ENCODE data around the gene PACSIN1.

PACSIN1 gene

DNA sequence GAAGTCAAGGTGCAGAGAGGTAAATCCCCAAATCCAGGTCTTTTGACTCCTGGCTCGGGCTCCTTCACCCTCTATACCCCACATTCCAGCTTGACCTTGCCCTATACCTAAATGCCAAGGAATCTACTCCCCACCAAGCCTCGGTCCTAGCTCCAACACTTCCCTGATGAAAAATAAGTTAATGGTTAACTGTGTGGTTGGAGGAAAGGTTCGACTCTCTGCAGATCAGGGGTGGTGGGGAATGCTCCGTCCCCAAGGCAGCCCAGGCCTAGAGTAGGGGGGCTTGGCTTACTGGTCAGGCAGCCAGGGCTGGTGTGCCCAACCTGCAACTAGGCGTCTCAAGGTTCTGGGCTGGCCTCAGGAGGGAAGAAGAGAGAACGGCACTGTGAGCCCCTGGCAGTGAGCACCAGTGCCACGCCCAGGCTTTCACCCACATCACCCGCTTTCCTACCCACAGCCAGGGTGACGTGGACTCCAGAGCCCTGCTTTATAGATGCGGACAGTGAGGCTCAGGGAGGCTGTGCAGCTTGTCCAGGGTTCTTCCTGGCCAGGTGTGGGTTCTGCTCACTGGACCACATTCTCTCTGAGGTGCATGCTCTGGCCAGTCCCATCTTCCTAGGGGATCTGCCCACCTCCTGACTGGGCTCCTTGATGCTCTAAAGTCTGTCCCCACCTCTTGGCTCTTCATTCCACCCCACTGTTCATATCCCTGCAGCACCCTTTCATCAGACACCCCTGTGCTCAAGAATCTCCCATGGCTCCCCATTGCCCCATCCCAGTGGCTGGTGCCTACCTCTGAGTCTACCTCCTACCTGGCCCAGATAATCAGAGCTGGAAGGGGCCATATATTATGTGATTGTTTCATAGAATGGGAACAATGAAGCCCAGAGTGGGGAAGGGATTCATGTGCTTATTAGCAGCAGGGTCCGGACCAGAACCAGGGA lies 82.1 kb downstream of the PACSIN1 start:
- DNase-seq: no peak

DNA sequence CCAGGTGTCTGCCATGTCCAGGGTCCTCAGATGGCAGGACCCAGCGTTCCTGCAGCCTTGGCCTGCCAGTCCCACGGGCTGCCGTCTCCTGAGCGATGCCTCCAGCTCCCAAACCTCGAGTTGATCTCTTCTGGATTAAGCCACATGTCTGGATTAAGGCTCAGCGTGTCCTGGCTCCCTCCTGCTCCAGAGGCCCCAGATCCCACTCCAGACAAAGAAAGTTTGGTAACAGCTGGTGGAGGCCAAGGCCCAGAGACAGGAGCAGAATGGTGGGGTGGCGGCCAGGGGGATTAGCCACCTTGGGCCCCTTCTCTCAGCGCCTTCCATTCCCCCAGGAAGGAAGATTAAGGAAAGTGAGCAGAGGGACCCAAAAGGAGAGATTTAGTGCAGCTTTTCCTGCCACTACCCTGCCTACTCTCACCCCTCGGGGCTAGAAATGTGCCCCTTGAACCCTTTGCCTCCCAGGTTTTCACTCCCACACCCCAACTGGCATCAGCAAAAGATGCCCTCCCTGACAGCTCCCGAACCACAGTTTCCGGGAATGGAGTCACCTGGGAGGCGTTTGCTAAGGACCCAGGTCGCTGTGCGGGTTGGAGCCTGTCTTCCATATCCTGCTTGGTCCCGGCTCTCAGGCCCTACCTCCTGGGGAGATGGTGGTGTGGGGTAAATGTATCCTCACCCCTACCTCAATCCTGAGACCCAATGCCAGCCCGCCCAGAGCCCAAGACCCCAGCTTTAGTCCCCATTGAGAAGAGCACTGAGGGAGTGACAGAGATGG lies 83.3 kb downstream of the PACSIN1 start:
- no peak for DNase-seq

DNA sequence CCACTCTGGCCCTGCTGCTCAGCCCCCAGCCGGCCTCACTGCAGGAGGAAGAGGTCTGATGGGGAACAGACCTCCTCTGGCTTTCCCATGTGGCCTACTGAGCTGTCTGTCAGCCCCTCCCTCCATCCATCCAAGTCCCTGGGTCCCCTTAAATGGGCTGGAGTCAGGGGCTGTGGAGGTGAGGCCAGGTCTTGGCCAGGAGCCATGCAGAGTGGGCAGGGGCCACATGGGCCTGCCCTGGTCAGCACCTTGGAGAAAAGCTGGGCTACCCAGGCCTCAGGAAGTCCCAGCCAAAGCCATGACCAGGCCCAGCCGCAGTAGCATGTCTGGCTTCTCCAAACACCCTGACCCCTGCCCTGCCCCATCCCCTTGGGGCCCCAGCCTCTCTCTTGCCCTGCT lies 83.9 kb downstream of the PACSIN1 start:
- no peak for DNase-seq

DNA sequence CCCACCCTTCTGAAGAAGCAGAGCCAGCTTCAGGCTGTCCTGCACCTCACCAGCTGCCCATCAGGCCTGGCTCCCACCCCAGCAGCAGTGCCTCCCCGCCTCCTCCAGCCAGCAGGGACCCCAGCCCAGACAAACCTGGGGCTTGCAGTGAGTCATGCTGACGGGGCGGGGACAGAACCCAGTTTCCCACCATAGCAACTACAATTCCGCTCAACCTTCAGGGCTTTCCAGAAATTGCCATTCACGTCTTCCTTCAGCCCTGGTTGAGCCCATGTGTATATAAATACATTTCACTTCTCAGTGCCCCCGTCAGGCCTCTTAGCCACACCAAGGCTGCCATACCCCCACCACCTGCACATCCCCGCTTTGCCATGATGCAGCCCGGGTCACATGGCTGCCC lies 85.8 kb downstream of the PACSIN1 start:
- DNase-seq: no peak

DNA sequence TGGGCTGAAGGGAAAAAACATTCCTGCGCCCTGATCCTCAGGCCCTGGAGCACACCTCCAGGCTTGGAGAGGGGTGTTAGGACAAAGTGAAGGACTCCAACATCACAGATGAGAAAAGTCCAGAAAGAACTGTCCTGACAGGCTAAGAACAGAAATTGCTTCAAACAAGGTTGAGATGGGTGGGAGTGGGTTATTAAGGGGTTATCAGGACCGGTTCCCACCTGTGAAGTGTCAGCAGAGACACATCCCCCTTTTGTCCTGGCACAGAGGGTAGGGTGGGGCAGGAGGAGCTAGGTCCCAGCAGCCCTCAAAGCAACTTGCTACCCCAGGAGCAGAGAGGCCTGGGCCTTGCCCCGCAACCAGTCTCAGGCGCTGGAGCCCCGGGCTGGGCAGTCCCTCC lies 86.7 kb downstream of the PACSIN1 start:
- DNase-seq: no peak

DNA sequence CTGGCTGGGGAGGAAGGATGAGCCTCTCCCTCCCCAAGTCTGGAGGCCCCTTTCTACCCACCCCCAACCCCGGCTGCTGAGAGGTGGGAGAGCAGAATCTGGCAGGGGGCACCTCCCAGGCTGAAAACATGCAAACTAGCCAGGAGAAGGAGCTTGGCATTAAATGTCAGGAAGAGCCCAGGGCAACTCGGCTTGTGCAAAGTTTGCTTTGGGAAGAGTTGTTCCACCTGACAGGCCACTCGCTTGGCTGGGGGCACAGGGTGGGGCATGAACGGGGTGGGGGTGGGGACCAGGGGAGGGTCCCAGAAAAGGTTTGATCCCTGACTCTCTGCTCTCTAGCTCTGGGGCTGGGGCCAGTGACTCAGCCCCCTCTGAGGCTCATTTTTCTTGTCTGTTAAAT lies 87.3 kb downstream of the PACSIN1 start:
- no peak for DNase-seq

DNA sequence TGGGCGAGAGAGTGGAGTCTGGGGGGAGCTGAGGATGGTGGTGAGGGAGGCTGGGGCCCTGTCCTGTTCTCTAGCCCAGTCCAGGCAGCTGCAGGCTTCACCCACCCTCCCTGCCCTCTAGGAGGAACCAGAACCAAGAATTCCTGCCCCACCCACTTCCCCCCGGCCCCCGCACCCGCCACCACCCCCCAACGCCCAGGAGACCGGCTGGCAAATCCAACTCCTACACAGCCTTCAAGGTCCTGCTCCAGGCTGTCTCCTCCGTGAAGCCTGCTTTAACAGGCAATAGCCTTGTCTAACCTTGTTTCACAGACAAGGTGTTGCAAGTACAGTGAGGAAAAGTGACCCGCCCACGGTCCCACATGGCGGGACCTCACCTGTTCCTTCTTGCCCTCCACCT lies 87.9 kb downstream of the PACSIN1 start:
- no peak for DNase-seq

DNA sequence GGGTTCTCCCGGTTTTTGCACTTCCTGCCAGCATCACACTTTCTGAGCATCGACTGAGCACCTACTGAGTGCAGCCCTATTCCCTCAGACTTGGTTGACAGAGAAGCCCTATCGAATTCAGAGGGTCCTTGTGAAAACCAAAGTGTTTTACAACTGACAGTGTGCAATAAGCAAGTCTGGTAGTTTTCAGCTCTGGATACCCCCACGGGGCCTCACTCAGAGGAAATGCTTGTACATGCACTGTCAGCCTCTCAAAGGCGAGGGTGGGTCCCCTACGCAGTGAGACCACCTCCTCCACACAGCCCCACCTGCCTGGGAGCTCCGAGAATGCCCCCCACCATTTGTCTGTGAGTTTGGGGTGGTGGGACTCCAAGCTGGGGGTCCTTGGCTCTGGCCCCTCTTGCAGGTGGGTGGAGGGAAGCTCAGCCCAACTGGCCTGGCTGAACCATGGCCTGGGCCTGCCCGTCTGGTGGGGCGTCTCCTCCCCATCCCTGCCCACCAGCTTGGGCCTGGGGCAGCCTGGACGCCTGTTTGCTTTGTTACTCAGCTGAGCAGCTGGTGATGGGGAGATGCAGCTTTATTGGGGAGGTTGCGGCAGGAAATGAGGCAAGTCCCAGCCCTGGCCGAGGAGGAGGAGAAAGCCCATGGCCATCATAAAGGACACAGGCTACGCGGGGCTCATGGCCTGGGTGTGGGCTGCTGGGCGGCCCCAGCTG lies 88.6 kb downstream of the PACSIN1 start:
- no peak for DNase-seq

DNA sequence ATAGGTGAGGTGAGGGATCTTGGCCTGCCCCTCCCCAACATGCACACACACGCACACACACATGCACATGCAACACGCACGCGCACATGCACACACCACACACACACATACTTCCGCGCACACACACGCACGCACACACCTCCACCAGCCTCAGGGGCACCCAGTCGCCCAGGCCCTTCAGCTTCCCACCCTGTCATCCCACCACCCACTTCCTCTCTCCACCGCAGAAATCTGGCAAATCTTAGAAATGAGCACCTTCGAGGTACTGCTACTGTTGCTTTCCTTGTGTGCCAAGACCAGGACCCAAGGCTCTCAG lies 89.1 kb downstream of the PACSIN1 start:
- DNase-seq: no peak

DNA sequence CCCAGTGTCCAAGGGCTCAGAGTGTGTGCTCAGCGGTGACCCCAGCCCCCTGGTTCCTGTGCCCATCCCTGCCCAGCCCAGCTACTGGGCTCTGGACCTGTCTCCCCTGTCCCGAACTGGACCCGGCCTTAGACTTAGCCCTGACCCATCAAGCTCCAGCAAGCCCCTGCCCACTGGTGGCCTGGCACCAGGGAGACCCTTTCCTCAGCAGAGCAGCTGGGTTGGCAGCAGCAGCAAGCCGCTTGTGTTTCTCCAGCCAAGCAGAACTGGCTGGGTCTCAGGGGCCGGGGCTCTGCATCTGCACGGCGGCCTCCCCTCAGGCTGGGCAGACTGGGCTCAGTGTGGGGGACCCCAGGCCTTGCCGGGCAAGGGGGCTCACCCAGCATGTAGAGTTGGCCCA lies 89.5 kb downstream of the PACSIN1 start:
- no peak for DNase-seq

DNA sequence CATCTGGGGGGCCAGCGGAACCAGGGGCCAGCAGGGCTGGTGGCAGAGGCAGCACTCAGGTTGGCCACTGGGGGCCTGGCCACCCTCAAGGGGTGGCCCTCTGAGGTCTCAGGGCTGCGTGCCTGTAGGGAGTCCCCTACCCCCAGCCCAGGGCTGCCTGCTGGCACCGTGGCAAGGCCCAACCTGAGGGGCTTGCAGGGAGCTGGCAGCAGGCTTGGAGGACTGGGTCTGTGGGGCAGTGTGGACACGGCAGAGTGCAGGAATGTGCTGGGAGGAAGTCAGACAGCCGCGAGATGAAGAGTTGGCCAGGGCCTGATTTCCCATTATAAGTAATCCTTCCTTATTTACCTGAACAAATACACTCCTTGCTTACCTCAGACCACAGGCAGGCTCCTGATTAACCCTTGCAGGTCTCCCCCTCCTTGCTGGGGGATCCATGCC lies 90.2 kb downstream of the PACSIN1 start, which contains the start of gene SPDEF:
Gene SPDEF, minus strand, starts transcription at position 299 of the 441 bp plus-strand sequence. CDS start 11,874 bp downstream, outside the sequence.
- no peak for DNase-seq

DNA sequence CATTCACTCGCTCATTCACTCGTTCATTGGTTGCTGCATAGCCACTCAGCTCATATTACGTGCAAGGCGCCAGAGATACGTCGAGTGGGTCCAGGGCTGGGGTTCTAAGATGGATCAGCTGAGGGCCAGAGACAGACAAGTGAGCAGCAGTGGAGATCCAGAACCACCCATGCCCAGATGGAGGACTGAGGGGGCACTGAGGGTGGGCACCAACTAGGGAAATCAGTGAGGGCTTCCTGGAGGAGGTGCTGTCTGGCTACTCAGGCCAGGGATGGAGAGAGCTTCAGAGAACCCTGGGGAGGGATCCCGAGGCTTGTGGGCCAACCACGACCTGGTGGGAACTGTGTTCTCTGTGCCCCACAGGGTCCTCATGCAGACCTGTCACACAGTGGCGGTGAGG lies 90.6 kb downstream of the PACSIN1 start:
- no peak for DNase-seq

DNA sequence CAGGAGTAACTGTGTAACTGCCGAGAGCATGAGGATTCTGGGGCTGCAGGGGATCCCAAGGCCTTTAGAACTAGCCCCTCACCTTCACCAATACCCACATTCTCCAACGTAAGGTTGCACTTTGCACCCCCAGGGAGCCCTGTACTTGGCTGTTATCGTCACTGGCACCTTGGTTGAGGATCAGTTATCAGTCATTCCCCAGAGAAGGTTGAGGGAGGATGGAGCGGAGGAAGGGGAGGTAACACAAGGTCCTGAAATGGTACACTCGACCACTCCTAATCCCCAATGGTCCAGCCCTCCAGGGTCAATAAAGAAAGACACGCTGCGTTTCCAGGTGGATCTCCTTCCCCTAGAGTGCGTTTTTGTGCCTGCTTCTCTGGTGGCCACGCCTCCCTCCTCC lies 91.4 kb downstream of the PACSIN1 start:
- no peak for DNase-seq

DNA sequence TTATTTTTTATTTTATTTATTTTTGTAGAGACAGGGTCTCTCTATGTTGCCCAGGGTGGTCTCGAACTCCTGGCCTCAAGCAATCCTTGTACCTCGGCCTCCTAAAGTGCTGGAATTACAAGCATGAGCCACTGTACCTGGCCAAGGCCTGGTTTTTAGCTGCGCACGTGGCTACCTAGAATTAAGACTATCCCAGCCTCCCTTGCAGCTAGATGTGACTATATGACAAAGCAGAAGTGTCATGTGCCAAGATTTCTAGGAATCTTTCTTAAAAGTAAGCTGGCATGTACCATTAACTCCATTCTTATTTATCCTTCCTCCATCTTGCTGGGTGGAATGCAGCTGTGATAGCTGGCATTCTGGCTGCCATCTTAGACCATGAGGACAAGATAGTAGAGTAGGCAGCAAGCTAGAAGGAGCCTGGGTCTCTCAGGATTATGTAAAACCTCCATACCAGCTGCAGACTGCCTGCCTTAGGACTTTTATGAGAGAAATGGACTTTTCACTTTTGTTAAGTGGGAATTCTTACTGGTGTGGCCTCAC lies 92.4 kb downstream of the PACSIN1 start:
- no peak for DNase-seq

DNA sequence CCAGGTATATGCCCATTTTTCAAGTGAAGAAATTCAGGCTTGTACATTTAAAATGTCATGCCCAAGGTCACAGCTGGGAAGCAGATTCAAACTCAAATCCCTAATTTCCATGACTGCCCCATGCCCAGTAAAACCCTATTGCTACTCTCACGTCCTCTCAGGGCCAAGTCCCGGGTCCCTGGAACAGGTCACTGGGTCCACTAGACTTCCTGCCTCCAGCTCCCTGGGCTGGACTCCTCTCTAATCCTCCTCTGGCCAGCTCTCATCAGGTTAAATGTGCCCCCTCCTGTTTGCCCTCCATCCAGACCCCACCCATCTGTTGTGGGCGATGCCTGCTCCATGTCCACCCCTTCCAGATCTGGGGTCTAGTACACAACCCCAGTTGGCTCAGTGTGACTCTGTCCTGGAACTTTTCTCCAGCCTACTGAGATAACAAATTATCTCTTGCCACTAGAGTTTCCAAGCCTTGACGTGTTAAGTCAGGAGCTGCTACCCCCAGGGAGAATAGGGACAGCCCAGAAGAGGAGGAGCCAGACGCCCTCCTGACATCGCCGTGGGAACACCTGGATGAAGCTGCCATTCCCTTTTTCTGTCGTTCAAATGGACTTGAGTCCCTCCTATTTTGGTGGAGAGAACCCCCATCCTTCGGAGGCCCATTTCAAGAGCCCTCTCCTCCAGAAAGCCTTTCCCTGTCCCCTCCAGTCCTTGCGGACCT lies 93.9 kb downstream of the PACSIN1 start:
- no peak for DNase-seq

DNA sequence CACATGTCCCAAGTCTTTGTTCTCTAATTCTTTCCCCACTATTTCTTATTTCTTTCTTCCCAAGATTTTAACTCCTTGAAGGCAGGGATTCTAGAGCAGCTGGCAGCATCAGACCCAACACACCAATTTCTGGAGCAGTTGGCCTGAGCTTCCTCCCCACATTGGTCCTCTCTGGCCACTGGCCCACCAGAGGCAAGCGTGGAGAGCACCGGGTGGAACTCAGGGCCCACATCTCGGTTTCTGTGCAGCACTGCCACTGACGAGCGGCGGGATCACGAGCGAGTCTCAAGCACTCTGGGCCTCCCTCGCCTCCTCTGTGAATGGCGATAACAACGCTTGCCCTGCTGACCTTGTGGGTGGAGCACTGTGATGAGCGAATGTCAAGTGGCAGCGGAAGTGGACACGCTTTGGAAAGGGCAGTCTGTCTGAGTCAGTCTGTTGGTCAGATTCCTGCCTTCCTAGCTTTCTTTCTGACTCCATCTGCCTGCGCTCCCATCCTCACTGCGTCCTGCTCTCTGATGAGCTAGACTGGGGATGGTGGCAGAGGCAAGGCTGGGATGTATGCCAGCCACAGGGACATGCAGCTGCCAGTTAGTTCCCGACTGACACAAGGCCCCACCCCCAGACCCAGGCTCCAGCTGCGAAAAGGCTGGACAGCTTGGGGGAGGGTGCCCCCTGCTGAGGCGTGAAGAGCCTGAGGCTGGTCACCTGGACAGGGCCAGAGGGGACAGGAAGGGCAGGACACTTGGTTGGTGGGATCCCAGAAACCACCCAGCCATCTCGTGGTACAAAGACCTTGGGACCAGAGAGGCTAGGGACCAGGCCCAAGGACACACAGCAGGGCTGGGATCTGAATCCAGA lies 94.7 kb downstream of the PACSIN1 start:
- DNase-seq: no peak

DNA sequence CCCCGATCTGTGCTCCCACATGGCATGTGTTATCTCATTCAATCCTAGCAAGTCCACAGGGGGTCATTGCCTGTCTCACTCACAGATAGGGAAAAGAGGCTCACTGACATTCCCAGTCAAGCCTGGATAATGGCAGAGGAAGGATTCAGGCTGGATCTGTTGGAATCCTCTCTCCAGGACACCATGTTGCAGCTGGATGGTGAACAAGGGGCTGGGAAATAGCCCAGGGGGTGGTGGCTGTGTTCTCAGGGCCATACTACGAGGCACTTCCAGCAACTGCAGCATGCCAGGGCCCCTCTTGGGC lies 95.3 kb downstream of the PACSIN1 start:
- DNase-seq: no peak

DNA sequence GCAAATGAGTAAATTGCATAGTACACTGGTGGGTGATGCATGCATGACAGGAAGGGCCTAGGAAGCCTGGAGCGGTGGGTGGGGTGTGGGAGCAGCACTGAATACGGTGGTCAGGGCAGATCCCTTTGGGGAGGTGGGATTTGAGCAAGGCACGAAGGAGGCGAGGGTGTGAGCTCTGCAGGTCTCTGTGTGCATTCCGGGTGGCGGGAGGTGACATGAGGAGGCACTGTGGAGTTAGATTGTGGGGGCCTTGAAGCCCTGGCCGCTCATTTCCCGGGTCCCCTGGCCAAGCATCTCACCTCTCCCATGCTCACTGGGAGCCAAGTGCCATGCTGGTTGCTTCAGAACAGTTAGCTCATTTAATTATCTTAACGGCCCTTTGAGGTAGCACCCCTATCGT lies 96.5 kb downstream of the PACSIN1 start:
- no peak for DNase-seq

DNA sequence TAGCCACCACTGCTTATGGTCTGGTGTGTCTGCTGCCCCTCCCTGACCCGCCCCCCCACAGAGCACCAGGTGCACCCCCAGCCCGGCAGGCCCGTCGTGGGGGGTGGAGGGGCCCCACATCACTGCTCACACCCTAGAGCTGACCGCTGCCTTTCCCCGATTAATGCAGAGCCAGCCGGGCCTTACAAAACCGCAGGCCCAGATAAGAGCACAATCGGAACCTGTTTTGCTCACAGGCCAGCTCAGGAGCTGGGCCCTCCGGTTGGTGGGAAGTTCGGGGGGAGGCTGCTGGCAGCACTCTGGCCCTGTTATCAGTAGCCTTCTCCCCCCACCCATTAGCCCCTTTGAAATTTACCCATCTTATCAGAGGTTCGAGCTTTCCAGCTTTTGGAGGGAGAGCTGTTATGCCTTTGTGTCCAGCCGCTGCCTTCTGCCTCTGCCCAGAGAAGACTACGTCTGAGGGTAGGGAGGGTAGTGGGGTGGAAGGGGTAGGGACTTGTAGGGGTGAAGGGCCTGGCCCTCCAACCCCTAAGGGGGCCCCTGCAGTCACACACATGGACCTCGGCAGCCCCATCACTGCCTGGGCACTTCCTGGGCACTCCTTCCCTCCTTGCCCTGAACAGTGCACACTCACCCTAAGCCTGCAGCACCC lies 97.1 kb downstream of the PACSIN1 start:
- no peak for DNase-seq

DNA sequence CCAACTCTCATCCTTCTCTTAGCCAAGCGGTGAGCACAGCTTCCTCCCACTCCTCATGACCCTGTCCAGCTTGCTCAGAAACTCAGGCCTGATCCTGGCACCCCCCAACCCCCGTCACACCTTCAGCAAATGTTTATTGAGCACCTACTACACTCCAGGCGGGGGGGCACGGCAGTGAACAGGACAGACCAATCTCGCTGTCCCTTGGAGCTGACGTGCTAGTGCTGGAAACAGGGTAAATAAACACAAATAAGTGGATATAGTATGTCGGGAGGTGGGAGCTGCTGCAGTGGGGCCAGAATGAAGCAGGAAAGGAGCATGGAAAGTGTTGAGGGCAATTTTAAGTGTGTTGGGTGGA lies 97.6 kb downstream of the PACSIN1 start:
- DNase-seq: no peak

DNA sequence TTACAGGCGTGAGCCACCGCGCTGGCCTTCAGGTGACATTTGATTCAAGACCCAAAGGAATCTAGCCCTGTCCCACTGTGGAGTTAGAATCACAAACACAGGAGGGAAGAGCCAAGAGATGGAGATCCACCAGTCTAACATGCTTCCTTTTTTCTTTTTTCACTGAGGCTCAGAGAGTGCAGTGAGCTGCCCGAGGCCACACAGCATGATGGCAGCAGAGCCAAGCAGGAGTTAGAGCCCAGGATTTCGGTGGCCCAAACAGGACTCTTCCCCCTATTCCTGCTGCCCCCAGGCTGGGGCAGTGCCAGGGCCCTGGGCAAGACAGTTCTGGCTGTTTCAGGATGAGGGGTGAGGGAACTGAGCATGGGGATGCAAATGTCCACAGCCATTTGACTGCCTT lies 98.3 kb downstream of the PACSIN1 start:
- no peak for DNase-seq

All from NCI-H2081 treated with DMSO at 0.1 percent for 48 hours (cell line).